ENCODE data around the gene ABHD6.
"Not testable (repeated sequence)": the region's sequence is repeated elsewhere in the genome, so short reads cannot be mapped to it uniquely, and the experiment has no call there.

ABHD6 gene

GRCh38 chr3:58285334-58285733, 47.7 kb downstream of the ABHD6 start:
- DNase-seq, result no peak

- DNase-seq, result no peak
Observed at GRCh38 chr3:58287354-58287753, 49.8 kb downstream of the ABHD6 start.

- no peak for DNase-seq
Observed at GRCh38 chr3:58288011-58288728, 50.6 kb downstream of the ABHD6 start.

- not testable (repeated sequence) for DNase-seq
Observed at GRCh38 chr3:58288964-58289613, 51.5 kb downstream of the ABHD6 start.

- not testable (repeated sequence) for DNase-seq
Observed at GRCh38 chr3:58290446-58290845, 52.9 kb downstream of the ABHD6 start.

- DNase-seq, result no peak
Observed at GRCh38 chr3:58291671-58292338, 54.2 kb downstream of the ABHD6 start.

- no peak for DNase-seq
Observed at GRCh38 chr3:58292866-58293265, 55.3 kb downstream of the ABHD6 start.

GRCh38 chr3:58293516-58293915, 55.9 kb downstream of the ABHD6 start:
- no peak for DNase-seq

- DNase-seq, result no peak
Observed at GRCh38 chr3:58296269-58296668, 58.7 kb downstream of the ABHD6 start.

- DNase-seq, result no peak
Observed at GRCh38 chr3:58296843-58297242, 59.3 kb downstream of the ABHD6 start.

- DNase-seq, result no peak
Observed at GRCh38 chr3:58298190-58298589, 60.6 kb downstream of the ABHD6 start.

- DNase-seq, result no peak
Observed at GRCh38 chr3:58299075-58299474, 61.5 kb downstream of the ABHD6 start.

- DNase-seq, result no peak
Observed at GRCh38 chr3:58299839-58300516, 62.4 kb downstream of the ABHD6 start.

GRCh38 chr3:58305882-58306711, 68.5 kb downstream of the ABHD6 start, which contains the start of the genes HTD2 and RPP14:
TSS of gene HTD2 (plus strand) at chr3:58306520. CDS start at chr3:58317614, 11,094 bp downstream.
TSS of gene RPP14 (plus strand) at chr3:58306245. CDS start at chr3:58310330, 4,085 bp downstream.
- DNase-seq, result peak; percentile 98 to 99

GRCh38 chr3:58307639-58308215, 70.1 kb downstream of the ABHD6 start:
- peak; percentile 19 to 29 for DNase-seq

- DNase-seq, result no peak
Observed at GRCh38 chr3:58308728-58309127, 71.1 kb downstream of the ABHD6 start.

- DNase-seq, result no peak
Observed at GRCh38 chr3:58317811-58318210, 80.2 kb downstream of the ABHD6 start.

GRCh38 chr3:58321791-58322190, 84.2 kb downstream of the ABHD6 start:
- DNase-seq, result no peak

- no peak for DNase-seq
Observed at GRCh38 chr3:58322793-58323192, 85.2 kb downstream of the ABHD6 start.

GRCh38 chr3:58323529-58324390, 86.2 kb downstream of the ABHD6 start:
- DNase-seq, result no peak
